Smooth muscle cell (in vitro differentiated cells): Measurements from ENCODE around the gene NT5DC2. TPM values are rescaled to one million over a fixed set of nuclear protein-coding genes. Genes with fewer than 3 reads are reported as not detected.

ENCODE experiments used
- DNase-seq: peaks from one replicate; lab custom pipeline; 2025; ENCODE audit not compliant: unreplicated experiment; lab: John Stamatoyannopoulos, UW
- H2AFZ ChIP-seq: fragments of 200-600 bp; sonication (generic); 2 replicates; pipeline ENCODE4 v1.6.0; 2016; ENCODE audit warnings: antibody characterized with exemption, low read depth, mild to moderate bottlenecking
- H3F3A ChIP-seq: fragments of 200-600 bp; sonication (generic); 2 replicates; pipeline ENCODE4 v1.6.0; 2017; ENCODE audit warnings: antibody characterized with exemption, low read depth
- H3K27ac ChIP-seq: fragments of 200-600 bp; sonication (generic); 2 replicates; pipeline ENCODE4 v1.5.1; 2016; ENCODE audit warnings: low read depth, mild to moderate bottlenecking
- H3K27me3 ChIP-seq: fragments of 200-600 bp; sonication (generic); 2 replicates; pipeline ENCODE4 v1.6.1; 2016; ENCODE audit warnings: low read depth, mild to moderate bottlenecking
- H3K36me3 ChIP-seq: fragments of 200-600 bp; sonication (generic); 2 replicates; pipeline ENCODE4 v1.5.1; 2016; ENCODE audit warnings: low read depth
- H3K4me1 ChIP-seq: fragments of 200-600 bp; sonication (generic); 2 replicates; pipeline ENCODE4 v1.5.1; 2016; ENCODE audit warnings: low read depth
- H3K4me2 ChIP-seq: fragments of 200-600 bp; sonication (generic); 2 replicates; pipeline ENCODE4 v1.6.0; 2016; ENCODE audit warnings: mild to moderate bottlenecking
- H3K4me3 ChIP-seq: fragments of 200-600 bp; sonication (generic); 2 replicates; pipeline ENCODE4 v1.5.1; 2016; ENCODE audit warnings: mild to moderate bottlenecking
- H3K79me2 ChIP-seq: fragments of 200-600 bp; sonication (generic); 2 replicates; pipeline ENCODE4 v1.6.0; 2016; ENCODE audit warnings: low read depth, mild to moderate bottlenecking
- H3K9ac ChIP-seq: fragments of 200-600 bp; sonication (generic); 2 replicates; pipeline ENCODE4 v1.6.0; 2016; ENCODE audit warnings: low read depth
- H3K9me3 ChIP-seq: fragments of 200-600 bp; sonication (generic); replicated peaks from 2 replicates; pipeline ENCODE4 v1.5.1; 2016; ENCODE audit warnings: low read depth
- H4K20me1 ChIP-seq: fragments of 200-600 bp; sonication (generic); 2 replicates; pipeline ENCODE4 v1.6.0; 2016; ENCODE audit warnings: low read depth
- WGBS: methylation state at CpG from one replicate; pipeline ENCODE4 v1.1.7; 2016; ENCODE audit warnings: low lambda C conversion rate; 5-methylcytosine and 5-hydroxymethylcytosine counted together
- polyA plus RNA-seq: library from polyadenylated mRNA; unstranded; fragments of >200 nt; fragmentation: Nextera tagmentation; extraction: Ambion mirVana; gene quantifications from 2 replicates; pipeline ENCODE4 v1.2.1, GENCODE V29; 2016
- total RNA-seq: library from RNA; depleted of rRNA; stranded (reverse); fragments of >200 nt; gene quantifications from 2 replicates; pipeline ENCODE4 v1.2.3, GENCODE V29; 2014
- TF ChIP-seq, protein P1 (sequence below): fragments of 200-600 bp; sonication (generic); IDR thresholded peaks from 2 replicates; pipeline ENCODE4 v1.5.1; 2017; ENCODE audit warnings: borderline replicate concordance, mild to moderate bottlenecking, antibody characterized with exemption; ENCODE audit not compliant: insufficient read depth, poor library complexity, severe bottlenecking

Gene NT5DC2
- total and polyA plus RNA-seq, 2 experiments from 2014 or later = 156 to 248 TPM

DNA sequence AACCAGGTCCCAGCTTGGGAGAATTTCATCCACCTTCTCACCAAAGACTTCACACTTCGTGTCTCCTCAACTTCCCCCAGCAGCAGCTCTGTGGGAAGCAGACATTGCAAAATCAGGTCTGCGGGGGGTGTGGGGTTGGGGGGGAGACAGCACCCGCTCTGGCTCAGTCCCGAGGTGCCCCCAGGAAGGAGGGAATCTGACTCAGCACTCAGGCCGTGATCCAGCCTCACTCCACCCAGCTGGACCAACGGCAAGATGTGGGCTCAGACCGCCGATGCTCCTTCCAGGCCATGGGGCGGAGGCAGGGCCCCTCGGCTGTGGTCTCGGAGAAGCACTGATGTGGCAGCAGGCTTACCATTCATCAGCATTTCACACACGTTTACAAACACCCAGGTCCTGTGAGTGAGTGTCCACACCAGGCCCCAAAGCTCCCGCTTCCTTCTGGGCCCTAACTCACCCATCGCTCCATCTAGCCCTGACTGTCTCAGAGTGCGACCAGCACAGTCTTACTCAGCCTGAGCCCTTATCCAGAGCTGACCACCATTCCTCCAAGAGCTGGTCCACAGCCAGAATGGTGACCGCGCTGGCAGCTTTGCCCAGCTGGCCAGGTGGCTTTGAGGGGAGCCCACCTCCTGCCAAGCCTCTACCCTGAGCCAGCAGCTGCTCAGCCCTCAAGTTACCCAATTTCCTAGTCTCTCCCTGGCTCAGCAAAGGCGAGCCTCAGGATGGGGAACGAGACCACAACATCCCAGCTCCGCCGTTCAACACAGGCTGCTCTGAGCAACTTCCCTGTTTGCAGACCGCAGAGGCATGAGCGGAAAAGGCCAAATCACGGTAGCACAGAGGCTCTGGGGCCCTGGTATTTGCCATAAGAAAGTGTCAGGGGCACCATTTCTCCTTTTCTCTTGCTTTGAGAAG, 35.3 kb downstream of the NT5DC2 start:
- TF ChIP-seq, protein P1, sequence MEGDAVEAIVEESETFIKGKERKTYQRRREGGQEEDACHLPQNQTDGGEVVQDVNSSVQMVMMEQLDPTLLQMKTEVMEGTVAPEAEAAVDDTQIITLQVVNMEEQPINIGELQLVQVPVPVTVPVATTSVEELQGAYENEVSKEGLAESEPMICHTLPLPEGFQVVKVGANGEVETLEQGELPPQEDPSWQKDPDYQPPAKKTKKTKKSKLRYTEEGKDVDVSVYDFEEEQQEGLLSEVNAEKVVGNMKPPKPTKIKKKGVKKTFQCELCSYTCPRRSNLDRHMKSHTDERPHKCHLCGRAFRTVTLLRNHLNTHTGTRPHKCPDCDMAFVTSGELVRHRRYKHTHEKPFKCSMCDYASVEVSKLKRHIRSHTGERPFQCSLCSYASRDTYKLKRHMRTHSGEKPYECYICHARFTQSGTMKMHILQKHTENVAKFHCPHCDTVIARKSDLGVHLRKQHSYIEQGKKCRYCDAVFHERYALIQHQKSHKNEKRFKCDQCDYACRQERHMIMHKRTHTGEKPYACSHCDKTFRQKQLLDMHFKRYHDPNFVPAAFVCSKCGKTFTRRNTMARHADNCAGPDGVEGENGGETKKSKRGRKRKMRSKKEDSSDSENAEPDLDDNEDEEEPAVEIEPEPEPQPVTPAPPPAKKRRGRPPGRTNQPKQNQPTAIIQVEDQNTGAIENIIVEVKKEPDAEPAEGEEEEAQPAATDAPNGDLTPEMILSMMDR = no peak
- Histone ChIP-seq H3K9ac (no peak overlapping the region), H4K20me1 (no peaks in the 10 kb centered on the region), H3F3A (no peaks in the 10 kb centered on the region), H3K4me1 (no peaks in the 10 kb centered on the region), H2AFZ (no peak overlapping the region), H3K27me3 (no peaks in the 10 kb centered on the region), H3K4me2 (no peak overlapping the region), H3K4me3 (no peak overlapping the region), H3K27ac (no peak overlapping the region), H3K79me2 (no peaks in the 10 kb centered on the region), H3K36me3 (no peaks in the 10 kb centered on the region), H3K9me3 (no peaks in the 10 kb centered on the region)
- WGBS = 80% methylated on average over 24 of the region's 24 CpGs
- DNase-seq = no peak

- Histone ChIP-seq H3K27me3 (no peaks in the 10 kb centered on the region), H3K36me3 (no peaks in the 10 kb centered on the region), H3K4me3 (no peak overlapping the region), H3K4me1 (no peaks in the 10 kb centered on the region), H3F3A (no peaks in the 10 kb centered on the region), H3K79me2 (no peaks in the 10 kb centered on the region), H3K27ac (no peak overlapping the region), H3K9ac (no peak overlapping the region), H2AFZ (no peak overlapping the region), H3K4me2 (no peak overlapping the region), H3K9me3 (no peaks in the 10 kb centered on the region), H4K20me1 (peaks cover 14% of the 10 kb centered on the region)
- DNase-seq = no peak
- 71% methylated on average over 16 of the region's 16 CpGs for WGBS
- TF ChIP-seq, protein P1 = no peak
Measured at GRCh38 chr3:52495777-52496602, 37.7 kb downstream of the NT5DC2 start.

- Histone ChIP-seq H4K20me1 (peaks cover 24% of the 10 kb centered on the region), H3K27me3 (no peaks in the 10 kb centered on the region), H3K9ac (no peak within 1 kb of the TSS), H3K36me3 (no peaks in the 10 kb centered on the region), H3K4me3 (no peak within 1 kb of the TSS), H3K4me1 (no peaks in the 10 kb centered on the region), H3F3A (no peaks in the 10 kb centered on the region), H3K4me2 (no peak within 1 kb of the TSS), H2AFZ (no peak within 1 kb of the TSS), H3K9me3 (no peaks in the 10 kb centered on the region), H3K27ac (no peak within 1 kb of the TSS), H3K79me2 (no peaks in the 10 kb centered on the region)
- 92% methylated on average over 24 of the region's 25 CpGs for WGBS
- TF ChIP-seq, protein P1 = no peak
- DNase-seq = no peak
Measured at GRCh38 chr3:52494886-52495495, 38.7 kb downstream of the NT5DC2 start, which contains the start of gene STAB1. Gene STAB1, plus strand, starts transcription at chr3:52495338. Its CDS starts 76 bp downstream, at chr3:52495414.
